Measurements from ENCODE around the gene SIRT6. TPM values are rescaled to one million over a fixed set of nuclear protein-coding genes. Genes with fewer than 3 reads are reported as not detected.
A peak's percentile ranks its signal among the peaks of the same experiment; 100 is the strongest.

Gene SIRT6
- total RNA-seq, 6 experiments from 2014 or later, result 7.9 to 21.6 (median 10.0) TPM

DNA sequence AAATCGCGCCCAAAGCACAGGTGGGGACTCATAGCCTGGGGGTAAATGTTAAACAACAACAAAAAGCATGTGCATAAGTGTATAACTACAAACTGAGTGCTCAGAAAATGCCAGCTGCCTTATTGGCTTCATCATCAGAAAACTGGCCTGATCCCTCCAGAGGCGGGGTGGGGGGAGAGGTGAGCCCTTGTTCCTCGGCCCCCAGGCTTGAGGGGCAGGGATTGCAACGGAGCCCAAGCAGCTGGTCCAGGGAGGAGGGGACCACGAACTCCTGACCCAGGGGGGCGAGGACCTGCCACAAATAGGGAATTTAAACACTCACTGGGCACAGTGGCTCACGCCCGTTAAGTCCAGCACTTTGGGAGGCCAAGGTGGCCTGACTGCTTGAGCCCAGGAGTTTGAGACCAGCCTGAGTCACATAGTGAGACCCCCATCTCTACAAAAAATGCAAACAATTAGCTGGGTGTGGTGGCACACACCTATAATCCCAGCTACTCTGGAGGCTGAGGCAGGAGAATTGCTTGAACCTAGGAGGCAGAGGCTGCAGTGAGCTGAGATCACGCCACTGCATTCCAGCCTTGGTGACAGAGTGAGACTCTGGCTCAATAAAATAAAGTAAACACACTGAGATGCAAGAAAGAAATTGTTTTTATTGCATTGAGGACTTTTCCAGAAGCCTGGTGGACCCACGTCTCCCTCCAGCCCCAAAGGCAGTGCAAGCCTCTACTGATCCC, 8.7 kb downstream of the SIRT6 start:
- Histone ChIP-seq H3K27me3 (no peaks in the 10 kb centered on the region), H3K4me3 (no peak overlapping the region), H3K4me1 (peaks cover 0 to 5% (median 0%) of the 10 kb centered on the region in 4 donors), H3K36me3 (peaks cover 6 to 36% (median 19%) of the 10 kb centered on the region in 4 donors), H3K9me3 (no peaks in the 10 kb centered on the region), H3K27ac (no peak overlapping the region)
- ATAC-seq (no peak), DNase-seq (no peak)
- WGBS (ENCODE audit: insufficient coverage, low coverage, low lambda C conversion rate, missing lambda C conversion rate), result 18% methylated on average over 6 of the region's 11 CpGs
- intact Hi-C loops (cut with DNase I), result no loop called here
- TF ChIP-seq, protein P1, sequence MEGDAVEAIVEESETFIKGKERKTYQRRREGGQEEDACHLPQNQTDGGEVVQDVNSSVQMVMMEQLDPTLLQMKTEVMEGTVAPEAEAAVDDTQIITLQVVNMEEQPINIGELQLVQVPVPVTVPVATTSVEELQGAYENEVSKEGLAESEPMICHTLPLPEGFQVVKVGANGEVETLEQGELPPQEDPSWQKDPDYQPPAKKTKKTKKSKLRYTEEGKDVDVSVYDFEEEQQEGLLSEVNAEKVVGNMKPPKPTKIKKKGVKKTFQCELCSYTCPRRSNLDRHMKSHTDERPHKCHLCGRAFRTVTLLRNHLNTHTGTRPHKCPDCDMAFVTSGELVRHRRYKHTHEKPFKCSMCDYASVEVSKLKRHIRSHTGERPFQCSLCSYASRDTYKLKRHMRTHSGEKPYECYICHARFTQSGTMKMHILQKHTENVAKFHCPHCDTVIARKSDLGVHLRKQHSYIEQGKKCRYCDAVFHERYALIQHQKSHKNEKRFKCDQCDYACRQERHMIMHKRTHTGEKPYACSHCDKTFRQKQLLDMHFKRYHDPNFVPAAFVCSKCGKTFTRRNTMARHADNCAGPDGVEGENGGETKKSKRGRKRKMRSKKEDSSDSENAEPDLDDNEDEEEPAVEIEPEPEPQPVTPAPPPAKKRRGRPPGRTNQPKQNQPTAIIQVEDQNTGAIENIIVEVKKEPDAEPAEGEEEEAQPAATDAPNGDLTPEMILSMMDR (IDR thresholded peaks at IDR 0.05), result no peak
- peak; percentile 2 for TF ChIP-seq POLR2A (IDR thresholded peaks at IDR 0.05)

DNA sequence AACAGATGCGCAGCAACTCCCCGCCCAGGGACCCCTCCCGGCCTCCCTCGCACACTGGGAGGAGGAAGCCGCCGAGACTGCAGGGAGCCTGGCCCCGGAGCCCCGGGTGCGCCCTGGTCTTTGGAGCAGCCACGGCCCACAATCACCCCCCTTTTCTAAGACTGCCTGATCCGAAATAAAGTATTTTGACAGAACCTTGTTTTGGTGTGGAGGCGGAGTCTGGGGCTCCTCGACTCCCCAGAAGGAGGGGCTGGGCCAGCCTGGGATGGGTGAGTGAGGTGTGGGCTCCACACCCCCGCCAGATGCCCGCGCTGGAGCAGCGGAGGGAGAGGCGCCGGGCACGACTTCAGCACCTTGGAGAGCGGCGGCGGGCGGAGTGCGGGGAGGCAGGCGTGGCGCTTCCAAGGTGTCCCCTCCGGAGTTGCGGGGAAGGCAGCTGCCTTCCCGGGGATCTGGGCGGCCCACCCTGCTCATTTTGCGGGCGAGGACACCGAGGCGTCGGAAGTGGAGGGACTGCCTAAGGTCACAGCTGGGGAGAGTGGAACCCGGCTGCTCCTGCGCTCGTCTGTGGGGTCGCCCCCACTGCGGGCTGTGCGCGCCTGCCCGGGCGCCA, 9.4 kb downstream of the SIRT6 start:
- intact Hi-C loops (cut with DNase I), result no loop called here
- 3% methylated on average over 24 of the region's 45 CpGs for WGBS (ENCODE audit: insufficient coverage, low coverage, low lambda C conversion rate, missing lambda C conversion rate)
- Histone ChIP-seq H3K4me3 (no peak overlapping the region), H3K27ac (no peak overlapping the region), H3K27me3 (no peaks in the 10 kb centered on the region), H3K36me3 (peaks cover 6 to 39% (median 22%) of the 10 kb centered on the region in 4 donors), H3K4me1 (peaks cover 0 to 5% (median 0%) of the 10 kb centered on the region in 4 donors), H3K9me3 (no peaks in the 10 kb centered on the region)
- ATAC-seq, result peak; percentile 60 to 89 (median 84)
- TF ChIP-seq, protein P1 (IDR thresholded peaks at IDR 0.05), result no peak
- peak; percentile 68 for TF ChIP-seq POLR2A (IDR thresholded peaks at IDR 0.05)
- DNase-seq, result peak; percentile 75 to 83 (median 80)

DNA sequence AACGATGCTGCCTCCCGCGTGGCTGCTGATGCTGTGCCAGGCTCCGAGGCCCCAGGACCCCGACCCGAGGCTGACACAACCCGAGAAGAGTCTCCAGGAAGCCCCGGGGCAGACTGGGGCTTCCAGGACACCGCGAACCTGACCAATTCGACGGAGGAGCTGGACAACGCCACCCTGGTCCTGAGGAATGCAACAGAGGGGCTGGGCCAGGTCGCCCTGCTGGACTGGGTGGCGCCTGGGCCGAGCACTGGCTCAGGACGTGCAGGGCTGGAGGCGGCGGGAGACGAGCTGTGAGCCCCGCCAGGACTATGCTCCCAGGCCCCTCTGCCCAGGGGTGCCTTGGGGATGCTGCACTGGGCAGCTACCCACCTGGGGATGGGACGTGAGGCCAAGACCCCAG, 10.7 kb downstream of the SIRT6 start:
- Histone ChIP-seq H3K27me3 (no peaks in the 10 kb centered on the region), H3K4me3 (no peak overlapping the region), H3K4me1 (peaks cover 0 to 5% (median 0%) of the 10 kb centered on the region in 4 donors), H3K9me3 (no peaks in the 10 kb centered on the region), H3K36me3 (peaks cover 6 to 49% (median 28%) of the 10 kb centered on the region in 4 donors), H3K27ac (no peak overlapping the region)
- ATAC-seq (peak in 3 of 4 donors; percentile 5 to 27 (median 6)), DNase-seq (no peak)
- intact Hi-C loops (cut with DNase I), result no loop called here
- TF ChIP-seq, protein P1 (IDR thresholded peaks at IDR 0.05), result no peak
- TF ChIP-seq POLR2A (IDR thresholded peaks at IDR 0.05), result no peak
- WGBS (ENCODE audit: insufficient coverage, low coverage, low lambda C conversion rate, missing lambda C conversion rate), result no CpG with 5 or more reads among the region's 22 CpGs

DNA sequence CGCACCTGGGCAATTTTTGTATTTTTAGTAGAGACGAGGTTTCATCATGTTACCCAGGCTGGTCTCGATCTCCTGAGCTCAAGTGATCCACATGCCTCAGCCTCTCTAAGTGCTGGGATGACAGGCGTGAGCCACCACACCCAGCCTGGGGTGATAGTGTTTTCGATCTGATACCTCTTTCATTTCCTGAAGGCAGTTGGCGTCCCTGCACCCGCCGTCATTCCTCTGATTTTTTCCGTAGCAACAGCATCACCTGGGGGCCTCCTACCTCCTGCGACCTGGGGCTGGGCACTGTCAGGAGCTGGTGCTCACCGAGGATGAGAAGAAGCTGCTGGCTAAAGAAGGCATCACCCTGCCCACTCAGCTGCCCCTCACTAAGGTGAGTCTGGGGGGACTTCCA, 18.1 kb downstream of the SIRT6 start:
- Histone ChIP-seq H3K27me3 (no peaks in the 10 kb centered on the region), H3K27ac (no peak overlapping the region), H3K4me3 (no peak overlapping the region), H3K4me1 (no peaks in the 10 kb centered on the region), H3K36me3 (peaks cover 0 to 89% (median 54%) of the 10 kb centered on the region in 4 donors), H3K9me3 (no peaks in the 10 kb centered on the region)
- no peak for DNase-seq
- 67% methylated on average over 9 of the region's 11 CpGs for WGBS (ENCODE audit: insufficient coverage, low coverage, low lambda C conversion rate, missing lambda C conversion rate)
- intact Hi-C loops (cut with DNase I), result no loop called here
- no peak for TF ChIP-seq POLR2A (IDR thresholded peaks at IDR 0.05)
- TF ChIP-seq, protein P1 (IDR thresholded peaks at IDR 0.05), result no peak
- ATAC-seq, result no peak
